Trophoblast cell (in vitro differentiated cells and primary cell): ENCODE results near the gene ST6GALNAC1.
A peak's percentile ranks its signal among the peaks of the same experiment; 100 is the strongest.

ENCODE experiments used
- DNase-seq, 2 donors: peaks; one replicate each; pipeline ENCODE4 v3.0.0-alpha.2; 2016
- H2AFZ ChIP-seq: 2 replicates; pipeline ENCODE4 v1.6.1; 2013; ENCODE audit warnings: low read length, moderate library complexity, mild to moderate bottlenecking; ENCODE audit not compliant: insufficient read depth, poor library complexity
- H2AK5ac ChIP-seq: 2 replicates; pipeline ENCODE4 v1.6.1; 2013; ENCODE audit warnings: mild to moderate bottlenecking, low read length
- H2BK120ac ChIP-seq: 2 replicates; pipeline ENCODE4 v1.6.1; 2013; ENCODE audit warnings: low read length, mild to moderate bottlenecking, moderate library complexity; ENCODE audit not compliant: insufficient read depth, poor library complexity
- H2BK12ac ChIP-seq: 2 replicates; pipeline ENCODE4 v1.6.1; 2013; ENCODE audit warnings: mild to moderate bottlenecking, low read length, moderate library complexity
- H2BK5ac ChIP-seq: 2 replicates; pipeline ENCODE4 v1.6.1; 2013; ENCODE audit warnings: low read length, low read depth, moderate library complexity, mild to moderate bottlenecking; ENCODE audit not compliant: poor library complexity
- H3K14ac ChIP-seq: 2 replicates; pipeline ENCODE4 v1.6.1; 2013; ENCODE audit warnings: mild to moderate bottlenecking, low read length
- H3K18ac ChIP-seq: 2 replicates; pipeline ENCODE4 v1.6.1; 2013; ENCODE audit warnings: mild to moderate bottlenecking, low read length
- H3K23ac ChIP-seq: 2 replicates; pipeline ENCODE4 v1.6.1; 2013; ENCODE audit warnings: low read length
- H3K27ac ChIP-seq: 2 replicates; pipeline ENCODE4 v1.5.1; 2013; ENCODE audit warnings: low read depth, mild to moderate bottlenecking, inconsistent platforms, low read length, moderate library complexity
- H3K27me3 ChIP-seq: 2 replicates; pipeline ENCODE4 v1.6.1; 2013; ENCODE audit warnings: inconsistent platforms, mild to moderate bottlenecking, low read length, moderate library complexity; ENCODE audit not compliant: insufficient read depth
- H3K36me3 ChIP-seq, 2 experiments: 1 replicate in 1 of 2; 2 replicates in 1 of 2; pipeline ENCODE4 v1.6.1; 2013; ENCODE audit warnings: low read length in 2 of 2, mild to moderate bottlenecking in 2 of 2, moderate library complexity in 1 of 2; ENCODE audit not compliant: insufficient read depth in 2 of 2, control insufficient read depth in 1 of 2
- H3K4ac ChIP-seq: 2 replicates; pipeline ENCODE4 v1.6.1; 2013; ENCODE audit warnings: low read depth, mild to moderate bottlenecking, low read length, moderate library complexity
- H3K4me1 ChIP-seq, 2 experiments: 1 replicate in 1 of 2; 2 replicates in 1 of 2; pipeline ENCODE4 v1.6.1; 2013; ENCODE audit warnings: low read length in 2 of 2, mild to moderate bottlenecking in 2 of 2, moderate library complexity in 1 of 2; ENCODE audit not compliant: insufficient read depth in 2 of 2, control insufficient read depth in 1 of 2
- H3K4me2 ChIP-seq: 2 replicates; pipeline ENCODE4 v1.6.1; 2013; ENCODE audit warnings: inconsistent platforms, mild to moderate bottlenecking, low read length, moderate library complexity
- H3K4me3 ChIP-seq: 2 replicates; pipeline ENCODE4 v1.5.1; 2013; ENCODE audit warnings: mild to moderate bottlenecking, low read depth, low read length, inconsistent platforms
- H3K79me1 ChIP-seq: one replicate; pipeline ENCODE4 v1.6.1; 2013; ENCODE audit warnings: low read length
- H3K79me2 ChIP-seq: 2 replicates; pipeline ENCODE4 v1.6.1; 2013; ENCODE audit warnings: low read length, mild to moderate bottlenecking; ENCODE audit not compliant: control insufficient read depth, insufficient read depth, poor library complexity
- H3K9ac ChIP-seq: 2 replicates; pipeline ENCODE4 v1.6.1; 2013; ENCODE audit warnings: mild to moderate bottlenecking, low read length
- H3K9me3 ChIP-seq: 2 replicates; pipeline ENCODE4 v1.6.1; 2013; ENCODE audit warnings: low read depth, mild to moderate bottlenecking, control low read depth, inconsistent platforms, low read length; ENCODE audit not compliant: insufficient read depth
- H4K12ac ChIP-seq: 2 replicates; pipeline ENCODE4 v1.6.1; 2013; ENCODE audit warnings: low read depth, mild to moderate bottlenecking, low read length, moderate library complexity
- H4K8ac ChIP-seq: 2 replicates; pipeline ENCODE4 v1.6.1; 2013; ENCODE audit warnings: low read depth, mild to moderate bottlenecking, low read length, moderate library complexity
- H4K91ac ChIP-seq: one replicate; pipeline ENCODE4 v1.6.1; 2013; ENCODE audit warnings: low read depth, mild to moderate bottlenecking, low read length, moderate library complexity
- WGBS: extraction: QIAGEN DNeasy Blood & Tissue Kit; methylation state at CpG from one replicate; pipeline ENCODE4 v1.1.7; 2013; ENCODE audit warnings: missing lambda C conversion rate; ENCODE audit not compliant: insufficient read length, insufficient coverage; ENCODE audit errors: extremely low coverage; 5-methylcytosine and 5-hydroxymethylcytosine counted together

The ST6GALNAC1 gene

GRCh38 chr17:76688165-76688622, 44.6 kb upstream of the ST6GALNAC1 start:
- Histone ChIP-seq H2BK120ac (no peak overlapping the region), H4K12ac (no peak overlapping the region), H3K4me3 (no peak overlapping the region), H3K79me2 (no peaks in the 10 kb centered on the region), H3K18ac (no peak overlapping the region), H3K4me2 (no peak overlapping the region), H2AK5ac (no peak overlapping the region), H3K9me3 (peaks cover 2% of the 10 kb centered on the region), H4K91ac (no peak overlapping the region), H3K27me3 (no peaks in the 10 kb centered on the region), H4K8ac (no peak overlapping the region), H2AFZ (no peak overlapping the region), H3K4ac (no peak overlapping the region), H3K23ac (no peak overlapping the region), H3K4me1 (peaks cover 5% of the 10 kb centered on the region in 2 experiments), H3K36me3 (peaks cover 13 to 14% of the 10 kb centered on the region in 2 experiments), H3K79me1 (no peaks in the 10 kb centered on the region), H2BK5ac (no peak overlapping the region), H3K27ac (no peak overlapping the region), H3K9ac (no peak overlapping the region), H2BK12ac (no peak overlapping the region), H3K14ac (no peak overlapping the region)
- no peak for DNase-seq
- WGBS = no CpG with 5 or more reads among the region's 11 CpGs

- no peak overlapping the region for H3K18ac ChIP-seq
- H3K79me1 ChIP-seq = no peaks in the 10 kb centered on the region
- no peak overlapping the region for H3K23ac ChIP-seq
- no peak overlapping the region for H3K27ac ChIP-seq
- H3K4me3 ChIP-seq = no peak overlapping the region
- H2AK5ac ChIP-seq = no peak overlapping the region
- peaks cover 2% of the 10 kb centered on the region for H3K9me3 ChIP-seq
- H2BK120ac ChIP-seq = no peak overlapping the region
- H3K4me2 ChIP-seq = no peak overlapping the region
- H2AFZ ChIP-seq = no peak overlapping the region
- H2BK12ac ChIP-seq = peak overlapping the region; percentile 26
- H3K36me3 ChIP-seq = peaks cover 14 to 19% of the 10 kb centered on the region in 2 experiments
- H3K14ac ChIP-seq = no peak overlapping the region
- DNase-seq = no peak
- H4K12ac ChIP-seq = no peak overlapping the region
- H3K27me3 ChIP-seq = no peaks in the 10 kb centered on the region
- WGBS = no CpG with 5 or more reads among the region's 26 CpGs
- no peak overlapping the region for H4K91ac ChIP-seq
- no peaks in the 10 kb centered on the region for H3K79me2 ChIP-seq
- H3K4me1 ChIP-seq = peaks cover 5% of the 10 kb centered on the region in 2 experiments
- no peak overlapping the region for H4K8ac ChIP-seq
- H2BK5ac ChIP-seq = no peak overlapping the region
- H3K4ac ChIP-seq = no peak overlapping the region
- H3K9ac ChIP-seq = no peak overlapping the region
Observed at GRCh38 chr17:76687298-76688164, 44.0 kb upstream of the ST6GALNAC1 start.

GRCh38 chr17:76686538-76687297, 43.2 kb upstream of the ST6GALNAC1 start:
- Histone ChIP-seq H3K9me3 (peaks cover 5% of the 10 kb centered on the region), H3K14ac (no peak overlapping the region), H2BK5ac (no peak overlapping the region), H2AK5ac (no peak overlapping the region), H2BK120ac (no peak overlapping the region), H3K27me3 (no peaks in the 10 kb centered on the region), H3K36me3 (peaks cover 14 to 21% of the 10 kb centered on the region in 2 experiments), H3K27ac (no peak overlapping the region), H3K4me3 (no peak overlapping the region), H2AFZ (no peak overlapping the region), H3K18ac (no peak overlapping the region), H3K23ac (no peak overlapping the region), H3K9ac (no peak overlapping the region), H3K4me2 (no peak overlapping the region), H3K79me2 (no peaks in the 10 kb centered on the region), H4K91ac (no peak overlapping the region), H2BK12ac (no peak overlapping the region), H4K8ac (no peak overlapping the region), H4K12ac (no peak overlapping the region), H3K4me1 (peaks cover 11% of the 10 kb centered on the region in 2 experiments), H3K4ac (no peak overlapping the region), H3K79me1 (no peaks in the 10 kb centered on the region)
- no CpG with 5 or more reads among the region's 15 CpGs for WGBS
- DNase-seq = no peak

- Histone ChIP-seq H3K79me2 (no peaks in the 10 kb centered on the region), H3K9ac (no peak overlapping the region), H3K79me1 (no peaks in the 10 kb centered on the region), H3K23ac (no peak overlapping the region), H2BK120ac (no peak overlapping the region), H2BK5ac (no peak overlapping the region), H2AK5ac (no peak overlapping the region), H4K12ac (no peak overlapping the region), H3K4me1 (peaks cover 15% of the 10 kb centered on the region in 2 experiments), H3K18ac (no peak overlapping the region), H3K4me2 (no peak overlapping the region), H3K4me3 (no peak overlapping the region), H2BK12ac (no peak overlapping the region), H3K14ac (no peak overlapping the region), H3K4ac (no peak overlapping the region), H3K27me3 (no peaks in the 10 kb centered on the region), H3K27ac (no peak overlapping the region), H2AFZ (no peak overlapping the region), H3K36me3 (peaks cover 14 to 21% of the 10 kb centered on the region in 2 experiments), H3K9me3 (peaks cover 5% of the 10 kb centered on the region), H4K8ac (no peak overlapping the region), H4K91ac (no peak overlapping the region)
- no peak for DNase-seq
- no CpG with 5 or more reads among the region's 8 CpGs for WGBS
Observed at GRCh38 chr17:76685846-76686245, 42.3 kb upstream of the ST6GALNAC1 start.
